Fibroblast of peridontal ligament (primary cell): ENCODE data around the gene MYBPC1.

Experiments used
- DNase-seq: peaks from one replicate; pipeline ENCODE4 v3.0.0-alpha.2; 2010; ENCODE audit errors: extremely low read depth

The MYBPC1 gene

DNA sequence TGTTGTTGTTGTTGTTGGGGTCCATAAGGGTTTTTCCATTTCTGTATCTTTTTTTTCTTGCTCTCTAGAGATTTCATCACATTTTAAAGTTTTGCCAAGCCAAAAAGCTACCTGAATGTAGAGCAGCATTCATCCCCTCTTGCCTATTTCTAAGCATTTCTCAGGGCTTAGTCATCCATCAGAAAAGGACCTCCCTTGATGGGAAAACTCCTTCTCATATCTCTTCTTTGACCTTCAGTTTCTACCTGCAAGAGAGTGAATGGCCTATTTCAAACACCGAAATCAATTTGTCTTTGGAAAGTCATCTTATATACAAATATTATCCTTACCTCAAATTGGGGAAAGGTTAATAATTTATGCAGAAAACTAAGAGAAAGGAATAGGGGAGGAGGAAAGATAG, 4.5 kb downstream of the MYBPC1 start:
- no peak for DNase-seq

DNA sequence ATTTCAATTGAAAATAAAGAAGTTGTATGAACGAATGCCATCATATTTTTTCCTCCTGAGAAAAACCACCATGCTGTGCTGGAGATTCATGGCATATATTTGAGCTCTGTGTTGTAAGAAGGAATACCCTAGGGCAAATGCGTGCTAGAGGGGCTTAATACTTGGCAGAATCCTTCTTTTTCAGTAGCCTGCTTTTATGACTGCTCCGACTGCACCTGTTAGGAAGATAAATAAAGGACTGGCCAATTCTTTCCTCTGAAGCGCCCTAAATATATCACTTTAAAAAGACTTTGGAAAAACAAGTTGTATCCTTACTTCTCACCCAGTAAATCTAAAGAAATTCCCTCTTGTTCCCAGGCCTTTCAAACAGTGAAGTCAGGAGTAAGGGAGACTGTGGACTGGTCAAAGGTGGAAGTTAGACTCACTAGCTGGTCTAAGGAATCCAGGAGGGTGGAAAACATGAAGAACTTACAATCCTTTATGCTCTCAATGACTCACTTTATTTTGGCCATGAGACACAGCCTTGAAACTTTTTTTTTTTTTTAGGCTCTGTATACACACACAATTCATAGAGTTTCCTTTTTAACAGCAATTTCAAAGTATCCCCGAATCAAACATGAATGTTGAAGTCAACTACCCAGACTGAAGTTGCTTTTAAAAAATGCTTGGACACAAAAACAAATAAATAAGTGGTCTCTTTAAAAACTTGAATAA, 5.2 kb downstream of the MYBPC1 start:
- no peak for DNase-seq

DNA sequence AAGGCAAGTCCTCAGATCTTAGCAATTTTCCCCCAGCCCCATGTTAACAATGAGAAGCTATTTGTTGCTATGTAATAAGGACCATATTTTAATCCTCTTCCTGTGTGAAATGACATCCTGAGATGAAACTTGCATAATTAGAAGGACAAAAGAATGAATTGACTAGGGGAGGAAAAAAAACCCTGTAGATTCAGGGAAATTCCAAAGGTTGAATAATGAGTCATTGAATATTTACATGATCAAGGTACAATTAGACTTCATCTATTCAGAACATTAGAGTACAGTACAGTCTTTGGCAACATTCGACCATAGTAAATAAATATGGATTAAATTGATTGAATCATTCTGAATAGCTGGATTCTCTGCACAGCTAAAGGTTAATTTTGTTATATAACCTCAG, 9.4 kb downstream of the MYBPC1 start:
- DNase-seq: no peak

DNA sequence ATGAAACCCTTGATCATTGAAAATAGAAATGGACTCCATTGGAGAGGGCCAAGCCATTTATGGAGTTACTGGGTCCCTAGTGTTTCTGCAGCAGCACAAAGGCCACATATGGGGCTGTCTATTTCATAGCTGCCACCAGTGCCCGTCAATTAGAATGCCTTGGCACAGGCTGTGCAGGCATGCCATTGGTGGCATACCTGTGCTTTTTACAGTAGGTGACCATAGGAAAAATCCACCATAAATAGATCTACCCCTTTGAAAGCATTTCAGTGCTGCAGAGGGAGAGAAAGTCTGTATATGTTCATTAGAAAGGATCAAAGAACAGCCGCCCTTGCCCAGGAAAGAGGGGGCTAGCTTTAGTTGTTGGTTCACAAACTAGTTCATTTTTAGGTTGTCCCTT, 13.1 kb downstream of the MYBPC1 start:
- DNase-seq: no peak

DNA sequence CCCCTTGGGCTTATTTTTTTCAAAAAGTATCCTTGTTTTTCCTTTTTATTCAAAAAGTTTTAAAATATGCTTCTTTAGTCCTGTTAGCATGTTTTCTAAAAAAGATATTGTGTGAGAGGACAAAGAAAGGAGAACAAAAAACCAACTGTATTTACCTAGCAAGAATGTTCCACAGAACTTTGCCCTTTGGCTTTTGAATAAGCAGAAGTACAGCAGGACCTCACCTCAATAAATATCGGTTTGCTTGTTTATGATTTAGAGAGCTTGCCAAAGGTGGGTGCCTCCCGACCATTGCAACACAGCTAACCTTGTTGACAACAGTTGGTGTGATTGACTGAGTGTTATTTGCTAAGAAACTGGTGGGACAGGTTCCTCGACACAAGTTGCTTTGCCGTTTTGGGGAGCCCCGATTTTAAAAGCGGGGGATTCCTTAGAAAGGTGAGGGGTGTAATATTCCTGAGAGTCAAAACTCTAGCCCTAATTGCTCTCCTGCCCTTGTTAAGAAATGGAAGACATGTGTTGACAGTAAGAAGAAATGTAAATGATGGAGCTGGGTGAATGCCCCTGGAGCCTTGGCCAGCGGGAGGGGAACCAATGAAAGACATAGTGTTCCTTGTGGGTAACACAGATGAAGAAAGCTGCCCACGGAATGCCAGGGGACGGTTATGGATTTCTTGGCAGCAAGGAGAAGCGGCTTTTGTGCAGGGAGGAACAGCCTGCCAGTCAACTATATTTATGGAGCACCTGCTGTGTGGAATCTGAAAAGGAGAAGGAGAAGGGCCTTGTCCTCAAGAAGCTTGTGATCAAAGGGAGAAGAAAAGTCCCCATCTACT, 13.7 kb downstream of the MYBPC1 start:
- no peak for DNase-seq

DNA sequence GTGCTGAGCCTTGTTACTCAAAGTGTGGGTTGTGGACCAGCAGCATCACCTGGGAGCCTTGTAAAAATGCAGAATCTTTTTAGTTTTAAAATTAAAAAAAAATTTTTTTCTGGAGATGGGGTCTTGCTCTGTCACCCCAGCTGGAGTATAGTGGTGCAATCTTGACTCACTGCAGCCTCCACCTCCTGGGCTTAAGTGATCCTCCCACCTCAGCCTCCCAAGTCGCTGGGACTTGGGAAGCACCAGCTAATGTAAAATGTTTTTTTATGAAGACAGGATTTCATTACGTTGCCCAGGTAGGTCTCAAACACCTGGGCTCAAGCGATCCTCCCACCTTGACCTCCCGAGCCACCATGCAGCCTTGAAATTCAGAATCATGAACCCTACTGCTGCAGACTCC, 14.4 kb downstream of the MYBPC1 start:
- no peak for DNase-seq

DNA sequence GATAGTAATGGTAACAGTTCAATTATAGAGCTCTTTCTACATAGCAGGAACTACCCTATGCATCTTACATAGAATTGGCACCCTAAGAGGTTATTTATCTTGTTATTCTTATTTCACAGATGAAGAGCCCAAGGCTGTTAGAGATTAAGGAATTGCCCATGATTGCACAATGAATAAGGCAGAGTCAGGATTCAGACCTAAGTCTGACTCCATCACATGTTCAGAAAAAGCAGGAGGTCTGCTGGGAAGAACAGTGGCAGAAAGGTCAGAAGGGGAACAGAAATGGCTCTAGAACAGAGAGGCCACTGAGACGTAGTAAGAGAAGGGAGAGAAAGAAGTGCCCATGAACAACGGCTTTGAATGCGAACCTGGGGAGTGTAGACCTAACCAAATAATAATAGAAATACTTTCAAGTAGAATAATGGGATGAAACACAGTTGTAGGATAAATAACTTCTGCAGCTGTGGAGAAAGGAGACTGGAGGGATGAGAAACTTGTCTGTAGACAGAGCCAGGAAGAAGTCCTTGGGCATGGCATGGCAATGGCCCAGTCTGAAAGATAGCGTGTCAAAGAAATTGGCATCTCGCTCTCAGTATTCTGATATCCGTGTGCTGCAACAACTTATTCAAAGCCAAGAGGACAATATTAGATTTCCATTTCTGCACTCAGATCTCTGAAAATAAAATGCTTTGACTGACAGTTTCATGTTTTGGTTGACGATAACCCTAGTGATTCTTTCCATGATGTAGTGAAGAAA, 17.6 kb downstream of the MYBPC1 start:
- DNase-seq: no peak

DNA sequence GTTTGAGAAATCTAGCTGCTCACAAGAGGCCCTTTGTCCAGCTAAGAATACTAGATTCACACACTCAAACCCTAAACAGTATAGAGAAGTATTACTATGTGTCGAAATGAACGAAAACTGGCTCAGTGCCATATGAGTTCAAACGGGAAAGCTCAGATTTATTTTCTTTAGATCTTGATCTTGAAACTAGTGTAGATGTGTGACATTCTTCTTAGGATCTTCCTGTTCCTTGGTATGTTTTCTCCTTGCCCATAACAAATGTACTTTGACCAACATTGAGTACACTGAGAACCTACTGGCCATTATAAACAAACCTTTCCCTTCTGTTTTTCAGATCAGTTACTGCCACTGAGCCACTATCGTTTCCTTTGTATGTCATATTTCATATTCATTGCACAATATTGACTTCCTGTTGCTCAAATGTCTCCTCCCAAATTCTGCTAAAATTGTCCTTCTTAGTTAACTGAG, 21.3 kb downstream of the MYBPC1 start:
- no peak for DNase-seq

DNA sequence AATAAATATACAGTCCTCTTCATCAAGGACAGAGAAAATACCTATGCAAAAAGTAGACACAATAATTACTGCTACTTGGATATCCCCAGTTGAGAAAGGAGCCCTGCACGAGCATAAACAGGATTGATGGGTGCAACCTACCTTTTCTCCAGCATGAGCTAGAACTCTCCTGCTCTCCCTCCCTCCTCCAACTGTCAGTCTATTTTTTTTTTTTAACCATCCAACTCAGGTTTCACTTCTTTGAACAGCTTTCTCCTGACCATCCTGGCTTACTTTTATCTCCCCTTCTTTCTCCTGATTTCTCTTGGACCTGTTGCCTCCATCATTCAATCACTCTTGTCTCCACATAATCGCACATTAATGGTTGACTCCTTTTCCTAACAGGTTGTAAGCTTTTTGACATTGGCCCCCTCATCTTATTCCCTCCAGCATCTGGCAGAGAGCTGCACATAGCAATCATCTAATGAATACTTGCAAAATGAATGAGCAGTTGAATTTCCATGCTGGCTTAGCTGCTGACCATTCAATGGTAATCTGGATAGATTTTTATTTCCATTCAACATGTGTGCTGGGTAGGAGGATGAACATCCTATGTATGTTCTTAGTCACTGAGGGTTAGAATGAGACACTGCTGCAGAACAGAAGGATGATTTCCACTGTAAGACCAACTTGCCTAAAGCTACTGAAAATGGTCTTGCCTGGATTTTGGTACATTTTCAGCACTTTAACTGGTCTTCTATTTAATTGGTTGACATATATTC, 24.4 kb downstream of the MYBPC1 start:
- no peak for DNase-seq

DNA sequence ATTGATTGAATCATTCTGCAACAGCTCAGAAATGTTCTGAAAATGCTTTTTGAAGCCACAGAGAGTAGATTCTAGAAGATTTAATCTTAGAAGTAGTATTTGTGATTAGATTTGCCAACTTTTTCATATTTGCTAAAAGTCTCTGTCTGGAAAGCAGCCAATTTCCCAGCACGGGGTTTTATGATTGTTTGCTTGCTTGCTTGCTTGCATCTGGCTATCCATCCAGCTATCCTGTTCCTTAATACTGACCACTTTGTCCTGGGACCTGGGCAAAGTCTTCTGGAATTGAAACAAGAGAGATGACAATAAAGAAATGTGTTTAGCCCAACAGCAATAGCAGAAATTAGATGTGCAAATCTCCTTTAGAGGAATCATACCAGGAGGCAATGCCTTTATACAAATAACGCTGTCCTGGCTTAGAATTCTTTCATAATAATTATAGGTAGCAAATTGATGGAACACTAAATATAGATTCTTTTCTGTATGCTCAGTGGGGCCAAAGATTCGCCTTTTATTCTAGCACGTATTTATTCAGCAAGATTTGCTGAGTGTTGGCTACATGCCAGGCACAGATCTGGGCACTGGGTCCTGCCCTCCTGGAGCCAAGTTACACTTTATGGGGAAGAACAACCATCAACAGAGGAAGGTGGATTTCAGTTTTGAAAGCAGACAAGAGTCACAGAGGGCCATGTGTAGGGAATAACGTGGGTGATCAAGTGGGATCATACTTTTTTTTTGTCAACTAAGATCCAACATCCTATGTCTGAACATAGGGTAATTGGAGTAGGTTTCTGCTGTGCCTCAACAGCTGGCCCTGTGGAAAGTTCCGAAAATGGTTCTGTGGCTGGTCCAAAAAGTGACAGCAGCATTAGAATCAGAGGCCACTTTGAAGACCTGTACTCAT, 25.3 kb downstream of the MYBPC1 start:
- no peak for DNase-seq

DNA sequence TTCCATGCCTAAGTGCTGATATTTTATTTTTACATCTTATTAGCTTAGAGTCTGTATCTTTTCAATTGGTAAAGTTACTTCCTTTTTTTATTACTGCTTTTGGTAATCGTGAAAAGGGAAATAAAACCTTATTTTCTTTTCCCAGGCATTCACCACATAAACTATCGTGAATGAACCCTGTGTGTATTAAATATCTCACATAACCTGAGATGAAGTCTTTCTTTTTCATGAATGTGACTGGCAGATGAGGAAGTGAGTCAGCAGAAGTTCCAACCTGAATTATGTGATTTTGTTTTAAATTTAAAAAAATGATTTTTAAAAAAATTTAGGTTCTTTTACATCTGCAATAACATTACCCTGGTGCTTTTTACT, 26.0 kb downstream of the MYBPC1 start:
- no peak for DNase-seq

DNA sequence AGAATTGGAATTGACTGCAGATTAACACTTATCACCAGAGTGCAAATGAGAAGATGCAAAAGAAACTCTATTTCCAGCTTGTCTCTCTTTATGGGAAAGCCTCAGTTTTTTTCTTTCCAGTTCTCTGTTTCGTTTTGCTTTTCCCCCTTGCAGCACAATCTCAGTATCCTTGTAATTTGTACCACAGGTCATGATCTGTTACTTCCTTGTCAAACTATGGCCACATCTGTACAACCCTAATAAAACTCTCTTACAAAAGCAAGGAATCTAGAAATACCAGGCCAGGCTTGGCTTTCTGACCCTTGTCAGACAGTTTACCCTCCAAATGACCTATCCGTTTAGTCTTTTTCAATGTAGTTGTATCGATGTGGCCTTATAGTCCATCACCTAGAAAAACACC, 33.9 kb downstream of the MYBPC1 start:
- no peak for DNase-seq

DNA sequence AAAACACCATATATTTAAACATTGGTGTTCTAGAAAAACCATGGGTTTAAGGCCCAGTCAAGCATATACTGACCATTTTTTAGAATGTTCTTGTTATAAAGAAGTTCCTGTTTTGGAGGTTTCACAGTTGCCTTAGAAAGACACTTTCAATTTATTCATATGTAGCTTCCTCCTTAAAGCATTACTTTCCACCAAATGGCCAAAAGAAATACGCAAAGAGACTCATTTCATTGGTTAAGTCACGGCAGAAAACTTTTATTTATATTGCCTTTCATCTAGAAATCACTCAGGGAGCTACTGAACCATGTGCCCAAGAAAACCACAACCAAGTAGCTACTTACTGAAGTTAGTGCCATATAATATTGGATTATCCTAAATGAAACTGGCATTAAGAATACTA, 40.0 kb downstream of the MYBPC1 start:
- no peak for DNase-seq

DNA sequence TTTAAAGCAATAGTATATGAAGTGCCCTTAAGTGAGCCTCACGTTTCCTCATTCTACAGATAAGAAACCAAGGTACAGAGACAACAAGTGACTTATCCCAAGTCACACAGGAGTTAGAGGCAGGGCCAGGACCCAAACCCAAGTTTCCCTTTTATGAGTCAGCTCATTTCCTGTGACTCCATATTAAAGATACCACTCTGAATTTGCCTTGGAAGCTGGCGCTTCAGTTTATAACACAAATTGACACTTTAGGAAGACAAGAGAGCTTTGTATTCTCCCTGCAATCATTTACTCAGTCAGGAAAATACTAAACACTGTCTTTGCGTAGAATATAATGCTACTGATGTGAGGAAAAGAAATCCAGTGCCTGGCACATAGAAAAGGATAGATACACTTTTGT, 43.2 kb downstream of the MYBPC1 start:
- no peak for DNase-seq

DNA sequence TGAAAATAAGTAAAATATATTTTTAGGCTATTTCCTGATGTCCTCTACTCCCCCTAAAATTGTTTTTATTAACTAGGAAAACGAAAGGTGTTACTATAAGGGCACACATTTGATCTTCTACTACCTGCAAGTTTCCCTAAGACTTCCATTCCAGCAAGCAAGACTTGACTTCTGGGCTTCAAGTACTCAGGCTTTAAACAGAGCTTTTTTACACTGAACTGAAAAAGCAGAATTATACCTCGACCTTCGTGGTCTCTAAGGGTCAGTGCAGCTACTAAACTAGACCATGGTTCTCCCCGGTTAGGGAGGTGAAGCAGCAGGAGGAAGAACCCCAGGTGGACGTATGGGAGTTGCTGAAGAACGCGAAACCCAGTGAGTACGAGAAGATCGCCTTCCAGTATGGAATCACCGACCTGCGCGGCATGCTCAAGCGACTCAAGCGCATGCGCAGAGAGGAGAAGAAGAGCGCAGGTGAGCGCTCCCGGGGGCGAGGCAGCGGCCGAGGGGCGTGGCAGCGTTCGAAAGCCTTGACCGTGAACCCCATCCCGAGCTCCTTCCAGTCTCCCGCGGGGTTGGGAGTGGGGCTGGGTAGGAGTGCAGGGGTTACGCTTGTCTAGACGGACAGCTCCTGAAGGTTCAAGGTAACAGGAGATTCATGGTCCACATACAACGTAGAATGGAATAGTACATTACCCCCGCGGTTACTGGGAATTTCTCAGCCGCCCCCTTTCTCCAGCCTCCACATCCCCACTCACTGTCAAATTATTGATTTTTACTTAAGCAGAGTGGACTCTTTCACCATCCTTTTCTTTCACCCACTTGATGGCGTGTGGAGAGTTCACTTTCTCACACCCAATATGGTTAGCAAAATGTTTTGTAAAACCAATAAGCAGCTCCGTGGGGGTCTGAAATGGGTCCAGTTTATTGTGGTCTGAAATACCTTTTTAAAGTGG, 47.6 kb downstream of the MYBPC1 start:
- no peak for DNase-seq

DNA sequence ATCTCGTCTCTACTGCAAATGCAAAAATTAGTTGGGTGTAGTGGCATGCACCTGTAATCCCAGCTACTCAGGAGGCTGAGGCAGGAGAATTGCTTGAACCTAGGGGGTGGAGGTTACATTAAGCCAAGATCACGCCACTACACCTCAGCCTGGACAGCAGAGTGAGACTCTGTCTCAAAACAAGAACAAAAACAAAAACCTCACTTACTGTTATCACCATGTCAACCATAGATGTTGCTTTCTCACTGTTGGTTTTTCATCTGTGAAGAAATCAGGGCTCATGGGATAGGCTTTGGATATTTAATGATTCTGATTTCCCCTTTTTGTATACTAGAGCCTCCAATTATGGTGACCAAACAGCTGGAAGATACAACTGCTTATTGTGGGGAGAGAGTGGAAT, 52.9 kb downstream of the MYBPC1 start:
- DNase-seq: no peak

DNA sequence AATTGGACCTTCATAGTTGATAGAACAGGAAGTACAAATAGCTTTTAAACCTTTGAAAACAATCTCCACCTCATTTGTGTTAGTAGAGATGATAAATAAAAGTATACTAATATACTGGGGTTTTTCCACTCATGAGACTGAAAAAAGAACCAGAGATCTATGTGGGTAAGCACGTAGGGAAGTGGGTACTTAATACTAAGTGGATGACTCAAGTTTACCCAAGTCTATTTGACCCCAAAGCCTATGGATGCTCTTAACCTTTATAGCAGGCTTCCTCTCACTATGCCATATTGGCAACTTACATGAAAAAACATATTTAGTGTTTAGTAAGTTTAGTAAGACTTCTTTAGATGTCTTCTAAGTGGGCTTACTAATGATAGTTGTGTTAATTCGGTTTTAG, 53.4 kb downstream of the MYBPC1 start:
- DNase-seq: no peak

DNA sequence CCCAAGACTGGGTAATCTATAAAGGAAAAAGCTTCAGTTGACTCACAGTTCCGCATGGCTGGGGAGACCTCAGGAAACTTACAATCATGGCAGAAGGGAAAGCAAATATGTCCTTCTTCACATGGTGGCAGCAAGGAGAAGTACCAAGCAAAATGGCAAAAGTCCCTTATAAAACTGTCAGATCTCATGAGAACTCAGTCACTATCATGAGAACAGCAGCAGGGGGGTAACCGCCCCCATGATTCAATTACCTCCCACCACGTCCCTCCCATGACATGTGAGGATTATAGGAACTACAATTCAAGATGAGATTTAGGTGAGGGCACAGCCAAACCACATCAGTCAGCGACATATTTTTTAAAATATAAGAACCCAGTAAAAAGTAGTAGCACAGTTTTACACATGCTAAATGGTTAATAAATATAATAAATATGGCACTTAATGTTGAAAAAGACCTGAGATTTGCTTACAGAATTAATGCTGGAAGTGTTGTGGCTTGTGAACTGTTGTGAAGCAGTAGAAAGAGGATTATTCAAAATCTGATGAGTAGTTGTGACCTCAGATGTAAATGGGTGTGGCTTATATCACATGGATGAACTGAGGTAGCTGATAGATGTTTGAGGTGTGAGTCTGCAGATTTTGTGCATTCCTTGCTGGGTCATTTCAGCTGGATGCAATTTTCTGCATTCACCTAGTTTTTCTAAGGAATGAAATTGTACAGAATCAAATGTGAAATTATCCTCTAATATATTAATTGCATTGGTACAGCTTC, 55.8 kb downstream of the MYBPC1 start:
- no peak for DNase-seq

DNA sequence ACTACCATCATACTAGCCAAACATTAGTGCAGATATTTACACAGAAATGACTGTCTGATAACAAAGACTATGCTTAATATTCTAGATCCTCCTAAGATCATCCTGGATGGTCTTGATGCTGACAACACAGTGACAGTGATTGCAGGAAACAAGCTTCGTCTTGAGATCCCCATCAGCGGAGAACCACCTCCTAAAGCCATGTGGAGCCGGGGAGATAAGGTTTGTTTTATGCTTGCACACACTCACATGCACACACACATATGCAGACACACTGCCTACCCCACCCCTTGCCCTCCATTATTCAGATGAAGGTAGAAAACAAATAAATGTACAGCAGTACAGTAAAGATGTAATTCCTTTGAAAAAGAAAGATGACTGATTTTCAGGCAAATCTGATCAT, 58.3 kb downstream of the MYBPC1 start:
- DNase-seq: no peak
